NCI-H1930 (cell line): ENCODE measurements around the gene NDUFAB1.
A peak's percentile ranks its signal among the peaks of the same experiment; 100 is the strongest.
"Not testable (repeated sequence)": the region's sequence is repeated elsewhere in the genome, so short reads cannot be mapped to it uniquely, and the experiment has no call there.

Experiments used
- DNase-seq, 2 experiments: peaks; one replicate each; lab custom pipeline; 2025; lab: John Stamatoyannopoulos, UW

NDUFAB1 gene

GRCh38 chr16:23595951-23596720 is at the start of gene NDUFAB1:
TSS of gene NDUFAB1 (minus strand) at chr16:23596316. CDS start at chr16:23596290, 26 bp downstream.
- DNase-seq: peak; percentile 80 to 95

DNA sequence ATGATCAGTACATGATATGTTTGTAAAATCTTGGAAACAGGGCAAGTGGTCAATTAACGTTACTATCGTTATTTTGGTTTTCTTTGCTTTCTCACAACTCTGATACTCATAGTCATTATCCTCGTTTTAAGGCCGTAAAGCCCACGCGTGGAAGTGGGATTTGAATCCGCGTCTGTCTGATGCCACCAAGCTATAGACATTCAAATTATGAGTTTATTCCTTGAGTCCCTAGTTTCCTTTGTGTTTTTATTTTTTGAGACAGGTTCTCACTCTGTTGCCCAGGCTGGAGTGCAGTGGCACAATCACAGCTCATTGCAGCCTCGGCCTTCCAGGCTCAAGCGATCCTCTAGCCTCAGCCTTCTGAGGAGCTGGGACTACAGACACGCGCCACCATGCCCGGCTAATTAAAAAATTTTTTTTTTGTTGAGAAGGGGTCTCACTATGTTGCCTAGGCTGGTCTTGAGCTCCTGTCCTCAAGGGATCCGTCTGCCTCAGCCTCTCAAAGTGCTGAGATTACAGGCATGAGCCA is 46.2 kb upstream of the NDUFAB1 start:
- DNase-seq: no peak

GRCh38 chr16:23640931-23641765 is 45.0 kb upstream of the NDUFAB1 start, which contains the start of the genes DCTN5 and PALB2:
TSS of gene DCTN5 (plus strand) at chr16:23641466. CDS start at chr16:23641543, 77 bp downstream.
TSS of gene PALB2 (minus strand) at chr16:23641310. CDS start at chr16:23641157, 153 bp downstream.
- DNase-seq: peak; percentile 89 to 93

DNA sequence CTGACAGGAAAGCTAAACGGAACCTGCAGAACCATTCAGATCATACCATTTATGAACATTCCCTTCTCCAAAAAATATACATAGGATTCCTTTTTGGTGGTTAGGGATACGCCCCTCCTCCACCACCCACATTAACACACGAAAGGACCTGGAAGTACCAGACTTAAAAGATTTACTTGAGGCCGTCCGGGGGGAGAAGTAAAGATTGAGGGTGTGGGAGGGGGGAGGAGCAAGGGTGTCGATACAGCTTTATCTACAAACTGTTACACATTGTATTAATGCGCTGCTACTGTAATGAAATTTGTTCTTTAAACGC is 44.5 kb upstream of the NDUFAB1 start:
- DNase-seq: no peak

DNA sequence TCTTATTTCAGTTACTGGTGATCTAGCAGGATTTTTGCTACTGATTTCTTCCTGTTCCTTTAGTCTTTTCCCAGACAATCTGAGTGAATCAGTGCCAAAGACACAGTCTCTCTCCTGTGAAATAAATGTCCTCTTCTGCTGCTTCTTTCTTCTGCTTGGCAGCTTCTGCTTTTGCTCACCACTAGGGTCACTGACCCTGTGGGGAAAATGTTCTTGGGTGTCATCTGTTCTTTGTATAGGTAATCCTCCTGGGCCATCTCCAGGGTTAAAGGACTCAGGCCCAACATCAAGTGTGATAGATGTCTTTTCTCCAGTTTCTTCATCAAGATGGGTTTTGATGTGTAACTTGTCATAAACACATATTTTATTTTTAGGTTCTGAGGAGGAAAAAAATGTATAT is 39.8 kb upstream of the NDUFAB1 start:
- no peak for DNase-seq

GRCh38 chr16:23634461-23635036 is 38.4 kb upstream of the NDUFAB1 start:
- DNase-seq: no peak

GRCh38 chr16:23631874-23632273 is 35.8 kb upstream of the NDUFAB1 start:
- DNase-seq: not testable (repeated sequence)

GRCh38 chr16:23629516-23629915 is 33.4 kb upstream of the NDUFAB1 start:
- DNase-seq: no peak

DNA sequence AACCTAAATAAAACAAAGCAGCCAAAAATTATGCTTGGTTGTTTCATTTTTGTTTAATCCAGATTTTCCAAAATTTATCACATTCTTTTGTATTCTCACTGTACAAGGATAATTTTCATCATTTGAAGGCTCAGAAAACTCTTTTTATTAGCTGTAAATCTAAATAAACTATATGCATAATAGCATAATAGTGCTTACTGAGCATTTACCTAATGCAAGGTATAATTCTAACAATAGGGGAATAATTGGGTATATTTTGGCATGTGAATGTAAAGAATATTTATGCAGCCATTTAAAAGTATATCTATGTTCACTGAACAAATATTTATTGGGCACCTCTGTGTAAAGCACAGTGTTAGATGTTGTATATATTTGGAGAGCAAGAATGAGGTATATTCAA is 28.0 kb upstream of the NDUFAB1 start:
- DNase-seq: no peak

DNA sequence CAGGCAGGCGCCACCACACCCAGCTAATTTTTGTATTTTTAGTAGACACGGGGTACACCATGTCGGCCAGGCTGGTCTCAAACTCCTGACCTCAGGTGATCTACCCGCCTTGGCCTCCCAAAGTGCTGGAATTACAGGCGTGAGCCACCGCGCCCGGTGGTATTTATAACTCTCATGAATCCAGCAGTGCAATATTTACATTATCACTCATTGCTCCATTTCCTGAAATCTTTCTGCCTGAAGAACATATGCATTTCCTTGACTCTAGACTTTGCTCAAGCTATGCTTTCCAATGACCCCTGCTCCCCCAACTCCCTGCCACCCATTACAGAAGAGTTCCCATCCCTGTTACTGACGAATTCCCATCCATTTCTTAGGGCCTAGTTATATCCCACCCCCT is 19.7 kb upstream of the NDUFAB1 start:
- no peak for DNase-seq

GRCh38 chr16:23611936-23612335 is 15.8 kb upstream of the NDUFAB1 start:
- DNase-seq: no peak

GRCh38 chr16:23610905-23611304 is 14.8 kb upstream of the NDUFAB1 start:
- not testable (repeated sequence) for DNase-seq

- no peak for DNase-seq
Observed at GRCh38 chr16:23609929-23610328, 13.8 kb upstream of the NDUFAB1 start.

DNA sequence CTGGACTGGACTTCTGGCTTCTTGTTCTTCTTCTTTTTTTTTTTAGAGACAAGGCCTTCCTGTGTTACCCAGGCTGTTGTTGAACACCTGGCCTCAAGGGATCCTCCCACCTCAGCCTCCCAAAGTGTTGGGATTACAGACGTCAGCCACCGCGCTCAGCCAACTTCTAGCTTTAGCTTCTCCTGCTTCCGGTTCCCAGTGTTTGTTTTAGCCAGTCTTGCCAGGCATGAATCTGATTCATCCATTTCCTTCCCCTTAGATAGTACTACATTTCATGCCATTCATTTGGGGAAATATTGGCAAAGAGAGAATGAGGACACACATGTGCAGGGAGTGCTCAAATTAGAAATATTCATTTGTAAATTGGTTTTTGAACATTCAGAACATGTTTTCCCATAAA is 12.1 kb upstream of the NDUFAB1 start:
- no peak for DNase-seq

DNA sequence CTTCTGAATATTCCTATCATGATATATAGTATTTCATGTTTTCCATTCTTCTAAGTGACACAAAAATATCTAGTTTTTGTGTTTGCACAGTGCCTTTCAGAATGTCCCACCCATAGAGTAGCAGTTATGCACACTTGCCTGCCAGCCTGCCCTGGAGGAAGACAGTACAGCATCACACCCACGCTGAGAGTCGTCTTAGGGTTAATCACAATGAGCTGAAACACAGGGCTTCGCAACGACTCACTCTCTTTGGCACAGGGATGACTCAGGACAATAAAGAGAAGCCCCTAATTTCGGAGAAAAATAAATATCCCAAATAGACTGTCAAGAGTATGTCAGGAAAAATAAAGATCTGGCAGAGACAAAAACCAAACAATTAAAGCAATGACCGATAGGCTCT is 11.6 kb upstream of the NDUFAB1 start:
- DNase-seq: no peak

DNA sequence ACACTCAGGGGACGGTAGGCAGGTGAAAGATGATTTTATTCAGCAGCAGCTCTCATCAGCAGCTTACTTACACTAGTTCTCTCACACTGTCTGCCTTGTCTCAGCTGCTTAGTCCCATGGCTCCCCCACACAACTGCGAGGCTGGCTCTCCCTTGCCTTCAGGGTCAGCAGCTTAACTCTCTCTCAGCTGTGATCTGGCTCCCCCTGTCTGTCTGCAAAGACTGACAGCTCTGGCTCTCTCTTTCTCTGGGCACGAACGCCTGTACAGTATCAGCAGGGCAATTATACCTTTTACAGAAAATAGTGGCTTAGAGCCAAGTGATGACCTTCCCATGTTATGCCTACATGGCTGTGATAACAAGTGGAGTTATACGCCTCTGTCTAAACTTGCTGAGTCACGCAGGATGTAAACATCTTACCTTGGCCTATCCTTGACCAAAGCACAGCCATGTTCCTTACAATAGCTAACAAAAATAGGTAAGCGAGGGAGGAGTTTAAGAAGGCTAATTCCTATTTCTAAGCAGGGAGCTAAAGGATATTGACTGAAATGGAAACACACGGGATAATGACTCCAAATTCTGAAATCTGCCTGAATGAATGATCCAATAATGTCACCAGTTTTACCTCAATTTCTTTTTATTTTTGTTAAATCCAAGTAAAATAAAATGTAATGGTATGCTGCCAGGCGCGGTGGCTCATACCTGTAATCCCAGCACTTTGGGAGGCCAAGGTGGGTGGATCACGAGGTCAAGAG is 1.1 kb upstream of the NDUFAB1 start:
- DNase-seq: peak; percentile 55 to 67

DNA sequence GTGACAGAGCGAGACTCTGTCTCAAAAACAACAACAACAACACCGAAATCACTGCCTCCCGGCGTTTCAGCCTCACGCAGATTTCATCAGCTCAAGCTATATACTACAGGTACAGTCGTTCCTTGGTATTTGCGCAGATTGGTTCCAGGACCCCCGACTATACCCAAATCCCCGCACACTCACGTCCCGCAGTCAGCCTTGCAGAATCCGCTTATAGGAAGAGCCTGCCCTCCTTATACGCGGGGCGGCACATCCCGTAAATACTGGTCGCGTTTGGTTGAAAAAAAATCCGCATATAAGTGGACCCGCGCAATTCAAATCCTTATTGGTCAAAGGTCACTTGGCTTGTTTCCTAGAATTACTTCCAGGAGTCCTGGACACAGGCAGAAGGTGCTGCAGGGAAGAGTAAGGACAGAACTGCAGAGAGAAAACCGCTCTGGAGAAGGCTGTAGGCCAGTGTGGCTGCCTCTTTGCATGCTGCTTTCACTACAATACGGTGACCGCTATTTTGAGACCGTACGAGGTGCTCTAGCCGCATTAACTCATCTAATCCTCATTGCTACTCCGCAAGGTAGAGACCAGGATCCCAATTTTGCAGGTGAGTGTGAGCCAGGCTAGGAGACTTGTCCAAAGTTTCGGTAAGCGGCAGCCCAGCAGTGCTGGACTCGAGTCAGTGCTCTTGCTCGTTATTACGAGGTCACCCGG is 718 bp downstream of the NDUFAB1 start:
- DNase-seq: no peak

DNA sequence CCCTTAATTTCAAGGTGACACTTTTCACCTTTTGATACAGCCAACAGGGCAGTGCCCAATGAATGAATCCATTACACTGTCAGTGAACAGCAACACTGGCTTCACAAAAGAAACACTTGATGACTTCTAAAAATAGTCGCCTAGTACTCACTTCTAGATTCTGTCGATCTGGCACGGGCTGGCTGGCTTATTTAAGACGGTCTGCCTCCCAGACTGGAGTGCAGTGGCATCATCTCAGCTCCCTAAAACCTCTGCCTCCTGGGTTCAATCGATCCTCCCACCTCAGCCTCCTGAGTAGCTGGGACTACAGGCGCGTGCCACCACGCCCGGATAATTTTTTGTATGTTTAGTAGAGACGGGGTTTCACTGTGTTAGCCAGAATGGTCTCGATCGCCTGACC is 1.9 kb downstream of the NDUFAB1 start:
- no peak for DNase-seq

DNA sequence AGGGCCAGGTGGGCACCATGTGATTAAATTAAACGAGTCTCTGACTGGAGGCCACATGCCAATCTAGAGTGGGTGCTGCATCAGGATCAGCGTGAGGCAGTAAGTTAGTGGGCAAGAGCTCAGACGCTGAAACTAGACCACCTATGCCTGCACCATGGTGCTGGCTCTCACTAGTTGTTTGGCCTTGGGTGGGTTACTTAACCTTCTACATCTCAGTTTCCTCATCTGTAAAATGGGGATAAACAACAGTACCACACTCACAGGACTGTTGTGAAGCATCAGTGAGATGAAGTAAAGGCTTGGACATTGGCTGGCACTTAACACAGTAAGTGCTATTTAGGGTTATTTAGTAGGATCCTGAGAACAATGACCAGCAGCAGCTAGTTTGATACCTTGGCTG is 5.9 kb downstream of the NDUFAB1 start:
- no peak for DNase-seq

GRCh38 chr16:23587726-23588125 is 8.4 kb downstream of the NDUFAB1 start:
- DNase-seq: no peak
